ENCODE data around the gene TMCC1.

DNA sequence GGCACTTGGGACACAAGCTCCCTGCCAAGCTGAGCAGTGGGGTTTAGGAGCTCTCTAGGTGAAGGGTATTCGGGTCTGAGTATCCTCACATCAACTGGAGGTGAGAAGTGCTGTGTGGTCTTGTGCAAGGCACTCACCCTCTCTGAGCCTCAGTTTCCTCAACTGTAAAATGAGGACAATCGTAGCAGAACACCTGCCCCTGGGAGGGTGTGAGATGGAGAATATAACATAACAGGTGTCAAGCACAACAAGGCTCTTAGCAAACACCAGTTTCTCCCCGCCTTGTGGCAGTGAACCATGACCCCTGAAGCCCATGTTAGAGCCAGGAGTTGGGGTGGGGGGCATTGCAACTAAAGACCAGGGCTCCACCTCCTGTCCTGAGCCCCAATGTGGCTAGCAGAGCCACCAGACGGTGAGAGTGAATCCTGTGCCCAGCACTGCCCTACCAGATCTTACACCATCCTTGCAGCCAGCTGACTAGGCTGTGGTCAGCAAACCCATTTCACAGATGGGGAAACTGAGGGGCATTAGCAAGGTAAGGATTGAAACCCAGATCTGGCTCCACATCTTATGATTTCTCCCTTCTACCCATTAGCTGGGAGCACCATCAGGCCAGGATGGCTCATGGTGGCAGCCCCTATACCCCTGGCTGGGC, 284.4 kb downstream of the TMCC1 start:
- TF ChIP-seq HDGF (IDR thresholded peaks at IDR 0.05; ENCODE audit: borderline replicate concordance): no peak
- TF ChIP-seq, protein P1, sequence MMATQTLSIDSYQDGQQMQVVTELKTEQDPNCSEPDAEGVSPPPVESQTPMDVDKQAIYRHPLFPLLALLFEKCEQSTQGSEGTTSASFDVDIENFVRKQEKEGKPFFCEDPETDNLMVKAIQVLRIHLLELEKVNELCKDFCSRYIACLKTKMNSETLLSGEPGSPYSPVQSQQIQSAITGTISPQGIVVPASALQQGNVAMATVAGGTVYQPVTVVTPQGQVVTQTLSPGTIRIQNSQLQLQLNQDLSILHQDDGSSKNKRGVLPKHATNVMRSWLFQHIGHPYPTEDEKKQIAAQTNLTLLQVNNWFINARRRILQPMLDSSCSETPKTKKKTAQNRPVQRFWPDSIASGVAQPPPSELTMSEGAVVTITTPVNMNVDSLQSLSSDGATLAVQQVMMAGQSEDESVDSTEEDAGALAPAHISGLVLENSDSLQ (IDR thresholded peaks at IDR 0.05): no peak
- no peak for TF ChIP-seq CTBP1 (IDR thresholded peaks at IDR 0.05; ENCODE audit: borderline replicate concordance)
- TF ChIP-seq SUZ12 (IDR thresholded peaks at IDR 0.05): no peak
